Astrocyte (in vitro differentiated cells and primary cell): ENCODE measurements around the gene PCBP3. TPM values are rescaled to one million over a fixed set of nuclear protein-coding genes. Genes with fewer than 3 reads are reported as not detected.

Source experiments
- DNase-seq: peaks from one replicate; pipeline ENCODE4 v3.0.0-alpha.2; 2010; ENCODE audit warnings: low read depth
- FAIRE-seq: peaks from 2 replicates; lab custom pipeline; 2011; peaks lifted over from hg19 to GRCh38; lab: Jason Lieb, UNC
- H2AFZ ChIP-seq: 2 replicates; pipeline ENCODE4 v1.6.0; 2012; ENCODE audit warnings: low read depth, low read length, inconsistent platforms
- H3K27ac ChIP-seq: 2 replicates; pipeline ENCODE4 v1.5.1; 2011; ENCODE audit warnings: low read depth, low read length, inconsistent platforms
- H3K27me3 ChIP-seq: 2 replicates; pipeline ENCODE4 v1.6.0; 2011; ENCODE audit warnings: low read length, inconsistent platforms; ENCODE audit not compliant: insufficient read depth
- H3K36me3 ChIP-seq: 2 replicates; pipeline ENCODE4 v1.5.1; 2011; ENCODE audit warnings: low read length, inconsistent platforms; ENCODE audit not compliant: insufficient read depth
- H3K4me1 ChIP-seq: 2 replicates; pipeline ENCODE4 v1.5.1; 2011; ENCODE audit warnings: low read length, inconsistent platforms; ENCODE audit not compliant: insufficient read depth
- H3K4me2 ChIP-seq: 2 replicates; pipeline ENCODE4 v1.6.0; 2012; ENCODE audit warnings: low read length, inconsistent platforms
- H3K4me3 ChIP-seq: 2 replicates; pipeline ENCODE4 v1.5.1; 2011; ENCODE audit warnings: low read depth, mild to moderate bottlenecking, low read length, inconsistent platforms; ENCODE audit not compliant: insufficient read depth
- H3K79me2 ChIP-seq: 2 replicates; pipeline ENCODE4 v1.6.0; 2012; ENCODE audit warnings: mild to moderate bottlenecking, low read length, inconsistent platforms; ENCODE audit not compliant: insufficient read depth
- H3K9ac ChIP-seq: 2 replicates; pipeline ENCODE4 v1.6.0; 2012; ENCODE audit warnings: mild to moderate bottlenecking, low read length, inconsistent platforms
- H3K9me3 ChIP-seq: 2 replicates; pipeline ENCODE4 v1.5.1; 2012; ENCODE audit warnings: low read depth, mild to moderate bottlenecking, low read length, inconsistent platforms; ENCODE audit not compliant: insufficient read depth
- H4K20me1 ChIP-seq: 2 replicates; pipeline ENCODE4 v1.6.0; 2012; ENCODE audit warnings: low read length, inconsistent platforms; ENCODE audit not compliant: insufficient read depth
- H3K27ac Mint-ChIP-seq: one replicate; pipeline ENCODE4 v1.8.0; 2021; ENCODE audit warnings: mild to moderate bottlenecking, mixed read lengths; ENCODE audit not compliant: unreplicated experiment
- H3K27me3 Mint-ChIP-seq: one replicate; pipeline ENCODE4 v1.8.0; 2021; ENCODE audit warnings: low read depth, mixed read lengths; ENCODE audit not compliant: unreplicated experiment
- H3K36me3 Mint-ChIP-seq: one replicate; pipeline ENCODE4 v1.8.0; 2021; ENCODE audit warnings: low read depth, mixed read lengths; ENCODE audit not compliant: unreplicated experiment
- H3K4me1 Mint-ChIP-seq: one replicate; pipeline ENCODE4 v1.8.0; 2021; ENCODE audit warnings: low read depth, mixed read lengths; ENCODE audit not compliant: unreplicated experiment
- H3K4me3 Mint-ChIP-seq: one replicate; pipeline ENCODE4 v1.8.0; 2021; ENCODE audit warnings: mild to moderate bottlenecking, moderate library complexity, mixed read lengths; ENCODE audit not compliant: unreplicated experiment
- H3K9me3 Mint-ChIP-seq: one replicate; pipeline ENCODE4 v1.8.0; 2021; ENCODE audit warnings: mild to moderate bottlenecking, mixed read lengths; ENCODE audit not compliant: unreplicated experiment
- EZH2 ChIP-seq: IDR thresholded peaks from 2 replicates; pipeline ENCODE4 v1.6.1; 2012; ENCODE audit warnings: mild to moderate bottlenecking, low read length, inconsistent platforms; ENCODE audit not compliant: insufficient read depth
- total RNA-seq: library from RNA; stranded (reverse); gene quantifications from 2 replicates; pipeline ENCODE4 v1.2.1, GENCODE V29; 2021
- TF ChIP-seq, protein P1 (sequence below): IDR thresholded peaks from 2 replicates; pipeline ENCODE4 v1.5.1; 2011; ENCODE audit warnings: low read depth, mild to moderate bottlenecking, inconsistent platforms, low read length, moderate library complexity; ENCODE audit not compliant: insufficient read depth

PCBP3 gene
- total RNA-seq, 1 donor from 2014 or later: 1.8 TPM

DNA sequence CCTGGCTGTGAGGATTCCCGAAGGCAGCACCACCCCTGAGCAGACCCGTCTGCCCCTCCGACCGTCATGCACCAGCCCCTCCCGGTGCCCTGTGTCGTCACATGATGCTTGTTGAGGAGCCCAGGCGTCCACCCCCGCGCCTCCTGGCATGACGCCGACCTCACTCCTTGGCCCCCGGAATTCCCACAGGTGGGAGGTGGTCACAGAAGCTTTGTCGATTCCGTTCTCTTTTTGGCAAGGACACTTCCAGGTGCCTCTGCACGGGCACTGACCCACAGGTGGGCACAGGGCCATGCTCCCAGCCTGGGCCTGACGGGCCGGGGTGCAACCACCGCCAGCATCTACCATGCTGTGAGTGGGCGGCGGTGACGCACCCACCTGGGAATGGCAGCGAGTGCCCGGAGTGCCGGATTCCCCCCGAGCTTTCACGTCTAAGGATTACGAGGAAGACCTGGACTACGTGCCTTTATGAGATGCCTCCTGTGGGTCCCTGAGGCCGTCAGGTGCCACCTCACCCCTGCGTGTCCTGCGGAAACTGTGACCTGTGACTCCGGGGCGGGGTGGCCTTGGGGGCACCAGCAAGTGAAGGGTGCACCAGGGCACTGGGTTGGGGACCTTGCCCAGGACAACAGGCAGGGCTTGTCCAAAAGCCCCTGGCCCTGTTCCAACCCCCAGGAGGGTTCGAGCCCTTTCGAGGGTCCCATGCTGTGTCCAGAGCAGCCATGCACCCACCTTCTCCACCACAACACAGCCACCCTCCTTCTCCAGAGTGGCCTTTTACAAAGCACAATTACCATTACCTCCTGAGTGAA, 306.6 kb downstream of the PCBP3 start:
- Histone ChIP-seq H3K27me3 (peaks cover 5% of the 10 kb centered on the region), H3K27ac (no peak overlapping the region), H3K4me1 (peaks cover 5% of the 10 kb centered on the region), H3K36me3 (no peaks in the 10 kb centered on the region), H3K9ac (no peak overlapping the region), H3K4me2 (peak overlapping the region; percentile 56), H3K4me3 (no peak overlapping the region), H3K9me3 (no peaks in the 10 kb centered on the region), H2AFZ (peak overlapping the region; percentile 54), H4K20me1 (no peaks in the 10 kb centered on the region), H3K79me2 (no peaks in the 10 kb centered on the region)
- TF ChIP-seq EZH2: no peak
- TF ChIP-seq, protein P1, sequence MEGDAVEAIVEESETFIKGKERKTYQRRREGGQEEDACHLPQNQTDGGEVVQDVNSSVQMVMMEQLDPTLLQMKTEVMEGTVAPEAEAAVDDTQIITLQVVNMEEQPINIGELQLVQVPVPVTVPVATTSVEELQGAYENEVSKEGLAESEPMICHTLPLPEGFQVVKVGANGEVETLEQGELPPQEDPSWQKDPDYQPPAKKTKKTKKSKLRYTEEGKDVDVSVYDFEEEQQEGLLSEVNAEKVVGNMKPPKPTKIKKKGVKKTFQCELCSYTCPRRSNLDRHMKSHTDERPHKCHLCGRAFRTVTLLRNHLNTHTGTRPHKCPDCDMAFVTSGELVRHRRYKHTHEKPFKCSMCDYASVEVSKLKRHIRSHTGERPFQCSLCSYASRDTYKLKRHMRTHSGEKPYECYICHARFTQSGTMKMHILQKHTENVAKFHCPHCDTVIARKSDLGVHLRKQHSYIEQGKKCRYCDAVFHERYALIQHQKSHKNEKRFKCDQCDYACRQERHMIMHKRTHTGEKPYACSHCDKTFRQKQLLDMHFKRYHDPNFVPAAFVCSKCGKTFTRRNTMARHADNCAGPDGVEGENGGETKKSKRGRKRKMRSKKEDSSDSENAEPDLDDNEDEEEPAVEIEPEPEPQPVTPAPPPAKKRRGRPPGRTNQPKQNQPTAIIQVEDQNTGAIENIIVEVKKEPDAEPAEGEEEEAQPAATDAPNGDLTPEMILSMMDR: no peak
- FAIRE-seq (no peak), DNase-seq (no peak)
- peaks cover 9% of the 10 kb centered on the region for H3K9me3 Mint-ChIP-seq
- H3K4me3 Mint-ChIP-seq: no peak overlapping the region
- peaks cover 2% of the 10 kb centered on the region for H3K4me1 Mint-ChIP-seq
- H3K36me3 Mint-ChIP-seq: no peaks in the 10 kb centered on the region
- H3K27ac Mint-ChIP-seq: no peak overlapping the region
- H3K27me3 Mint-ChIP-seq: peaks cover 39% of the 10 kb centered on the region

- H3K4me1 Mint-ChIP-seq: peaks cover 2% of the 10 kb centered on the region
- TF ChIP-seq EZH2: no peak
- TF ChIP-seq, protein P1: no peak
- Histone ChIP-seq H3K4me3 (no peak overlapping the region), H3K4me1 (peaks cover 5% of the 10 kb centered on the region), H3K27ac (no peak overlapping the region), H2AFZ (peak overlapping the region; percentile 54), H3K79me2 (no peaks in the 10 kb centered on the region), H3K9ac (no peak overlapping the region), H3K9me3 (no peaks in the 10 kb centered on the region), H4K20me1 (no peaks in the 10 kb centered on the region), H3K27me3 (peaks cover 5% of the 10 kb centered on the region), H3K4me2 (peak overlapping the region; percentile 56), H3K36me3 (no peaks in the 10 kb centered on the region)
- DNase-seq (peak; percentile 25), FAIRE-seq (no peak)
- peaks cover 38% of the 10 kb centered on the region for H3K27me3 Mint-ChIP-seq
- H3K4me3 Mint-ChIP-seq: no peak overlapping the region
- H3K27ac Mint-ChIP-seq: no peak overlapping the region
- peaks cover 9% of the 10 kb centered on the region for H3K9me3 Mint-ChIP-seq
- H3K36me3 Mint-ChIP-seq: no peaks in the 10 kb centered on the region
Measured at GRCh38 chr21:45950740-45951515, 307.4 kb downstream of the PCBP3 start.
